NT2/D1 (cell line): ENCODE measurements around the gene RBBP8NL.

Experiments
- DNase-seq: peaks from one replicate; pipeline ENCODE4 v3.0.0-alpha.2; 2011; ENCODE audit warnings: low read depth, low spot score
- H3K27me3 ChIP-seq: 2 replicates; pipeline ENCODE4 v1.6.0; 2011; ENCODE audit warnings: mild to moderate bottlenecking; ENCODE audit not compliant: insufficient read length, insufficient read depth
- H3K36me3 ChIP-seq: 2 replicates; pipeline ENCODE4 v1.6.1; 2011; ENCODE audit warnings: mild to moderate bottlenecking, low read length, mixed read lengths; ENCODE audit not compliant: insufficient read depth, insufficient read length
- H3K4me1 ChIP-seq: 2 replicates; pipeline ENCODE4 v1.5.1; 2011; ENCODE audit not compliant: insufficient read depth, insufficient read length
- H3K4me3 ChIP-seq: 2 replicates; pipeline ENCODE4 v1.5.1; 2011; ENCODE audit warnings: low read depth; ENCODE audit not compliant: insufficient read length
- H3K9ac ChIP-seq: 2 replicates; pipeline ENCODE4 v1.6.0; 2011; ENCODE audit warnings: low read depth; ENCODE audit not compliant: insufficient read length
- H3K9me3 ChIP-seq: 2 replicates; pipeline ENCODE4 v1.5.1; 2011; ENCODE audit warnings: mild to moderate bottlenecking, low read length; ENCODE audit not compliant: insufficient read depth
- SUZ12 ChIP-seq: IDR thresholded peaks from 2 replicates; pipeline ENCODE4 v1.6.1; 2011; ENCODE audit not compliant: insufficient read length, insufficient read depth; ENCODE audit errors: extremely low read depth
- YY1 ChIP-seq: IDR thresholded peaks from 2 replicates; pipeline ENCODE4 v1.6.1; 2011; ENCODE audit not compliant: insufficient read length, insufficient read depth
- ZNF274 ChIP-seq: IDR thresholded peaks from 2 replicates; pipeline ENCODE4 v1.6.1; 2011; ENCODE audit warnings: mild to moderate bottlenecking, low read depth, low read length

The RBBP8NL gene

DNA sequence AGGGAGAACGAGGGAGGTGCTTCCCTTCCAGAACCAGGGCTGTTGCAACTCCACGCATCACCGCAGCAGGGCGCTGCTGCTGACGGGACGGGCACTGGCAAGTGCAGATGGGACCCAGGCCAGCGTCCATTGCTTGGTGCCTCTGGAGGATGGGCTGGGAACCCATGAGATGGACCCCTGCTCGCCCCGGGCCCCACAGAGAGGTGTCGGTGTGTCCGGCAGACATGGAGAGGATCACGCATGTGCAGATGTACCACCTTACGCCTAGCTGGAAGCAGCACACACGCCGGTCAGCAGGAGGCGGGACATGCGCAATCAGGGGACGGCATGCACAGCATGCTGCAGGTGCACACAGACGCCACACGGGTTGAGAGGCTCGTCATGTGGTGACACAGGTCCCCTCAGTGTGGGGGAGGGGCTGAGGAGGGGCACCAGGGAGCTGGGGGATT is 26.0 kb downstream of the RBBP8NL start:
- Histone ChIP-seq H3K9ac (no peak overlapping the region), H3K27me3 (no peaks in the 10 kb centered on the region), H3K4me1 (peaks cover 17% of the 10 kb centered on the region), H3K9me3 (no peaks in the 10 kb centered on the region), H3K36me3 (peaks cover 28% of the 10 kb centered on the region), H3K4me3 (no peak overlapping the region)
- no peak for TF ChIP-seq YY1
- no peak for TF ChIP-seq ZNF274
- TF ChIP-seq SUZ12, result no peak
- DNase-seq, result no peak

DNA sequence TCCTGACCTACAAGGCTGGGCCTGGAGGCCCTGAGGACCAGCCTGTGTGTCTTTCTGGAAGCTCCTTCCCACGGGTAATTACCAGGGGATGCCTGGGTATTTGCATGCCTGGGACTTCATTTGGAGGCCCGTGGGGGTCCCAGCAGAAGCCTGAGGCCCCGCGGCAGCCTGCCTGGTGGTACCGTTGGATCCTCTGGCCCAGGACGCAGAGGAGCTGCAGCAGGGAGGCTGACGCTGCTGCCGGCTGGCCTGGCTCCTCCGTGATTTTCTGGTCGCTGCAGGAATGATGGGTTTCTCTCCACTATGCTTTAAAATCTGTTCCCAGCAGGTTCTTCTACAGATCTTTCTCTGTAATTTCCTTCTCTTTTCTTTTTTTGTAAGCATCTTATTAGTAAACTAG is 26.8 kb downstream of the RBBP8NL start:
- TF ChIP-seq YY1 (no peak), SUZ12 (no peak), ZNF274 (no peak)
- Histone ChIP-seq H3K9me3 (no peaks in the 10 kb centered on the region), H3K4me1 (peaks cover 9% of the 10 kb centered on the region), H3K27me3 (no peaks in the 10 kb centered on the region), H3K36me3 (peaks cover 32% of the 10 kb centered on the region), H3K9ac (no peak overlapping the region), H3K4me3 (no peak overlapping the region)
- no peak for DNase-seq

DNA sequence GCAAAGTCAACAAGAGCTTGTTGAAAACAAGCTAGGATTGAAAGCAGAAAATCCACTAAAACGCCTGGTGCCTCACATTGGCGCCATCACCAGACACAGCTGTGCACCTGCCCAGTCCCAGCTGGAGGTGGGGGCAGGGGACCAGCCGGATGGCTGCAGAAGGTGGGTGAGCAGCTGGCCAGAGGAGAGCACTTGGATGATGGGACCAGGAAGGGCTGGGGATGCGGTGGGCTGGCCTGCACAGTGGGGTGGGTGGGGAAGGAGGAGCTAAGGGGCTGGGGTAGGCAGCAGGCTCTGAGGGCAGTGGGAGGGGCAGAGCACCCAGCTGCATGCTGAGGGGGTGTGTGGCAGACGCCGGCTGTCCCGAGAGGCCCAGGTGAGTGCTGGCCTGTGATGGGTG is 27.3 kb downstream of the RBBP8NL start:
- peaks cover 36% of the 10 kb centered on the region for H3K36me3 ChIP-seq
- no peaks in the 10 kb centered on the region for H3K27me3 ChIP-seq
- no peak for TF ChIP-seq YY1
- no peak for TF ChIP-seq ZNF274
- TF ChIP-seq SUZ12, result no peak
- no peak for DNase-seq
- no peak overlapping the region for H3K9ac ChIP-seq
- no peak overlapping the region for H3K4me3 ChIP-seq
- H3K9me3 ChIP-seq, result no peaks in the 10 kb centered on the region
- H3K4me1 ChIP-seq, result peaks cover 7% of the 10 kb centered on the region

DNA sequence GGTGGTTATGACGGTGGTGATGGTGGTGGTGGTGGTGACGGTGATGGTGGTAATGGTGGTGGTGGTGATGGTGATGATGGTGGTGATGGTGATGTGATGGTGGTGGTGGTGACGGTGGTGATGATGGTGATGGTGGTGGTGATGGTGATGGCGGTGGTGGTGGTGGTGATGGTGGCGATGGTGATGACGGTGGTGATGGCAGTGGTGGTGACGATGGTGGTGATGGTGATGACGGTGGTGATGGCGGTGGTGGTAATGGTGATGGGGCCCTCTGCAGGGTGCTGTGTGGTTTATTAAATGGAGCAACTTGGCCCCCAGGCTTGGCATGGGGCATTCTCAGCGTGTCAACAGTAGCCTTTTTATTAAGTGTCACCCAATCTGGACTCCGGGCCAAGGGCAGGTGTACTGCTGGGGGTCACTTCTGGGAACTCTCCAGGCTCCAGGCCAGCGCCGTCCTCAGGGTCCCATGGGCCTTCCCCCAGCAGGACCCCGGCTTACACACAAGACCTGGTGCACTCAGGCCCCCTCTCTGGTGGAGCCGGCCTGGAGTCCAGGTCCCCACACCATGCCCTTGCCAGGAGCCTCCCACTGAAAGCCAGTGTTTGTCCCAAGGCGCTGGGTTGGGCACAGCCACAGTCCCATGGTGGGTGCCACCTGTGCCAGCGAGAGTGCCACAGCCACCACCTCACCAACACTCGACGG is 29.1 kb downstream of the RBBP8NL start:
- Histone ChIP-seq H3K36me3 (peaks cover 52% of the 10 kb centered on the region), H3K4me3 (no peak overlapping the region), H3K9ac (no peak overlapping the region), H3K9me3 (no peaks in the 10 kb centered on the region), H3K27me3 (no peaks in the 10 kb centered on the region), H3K4me1 (peaks cover 4% of the 10 kb centered on the region)
- TF ChIP-seq ZNF274, result no peak
- TF ChIP-seq SUZ12, result no peak
- no peak for TF ChIP-seq YY1
- no peak for DNase-seq

DNA sequence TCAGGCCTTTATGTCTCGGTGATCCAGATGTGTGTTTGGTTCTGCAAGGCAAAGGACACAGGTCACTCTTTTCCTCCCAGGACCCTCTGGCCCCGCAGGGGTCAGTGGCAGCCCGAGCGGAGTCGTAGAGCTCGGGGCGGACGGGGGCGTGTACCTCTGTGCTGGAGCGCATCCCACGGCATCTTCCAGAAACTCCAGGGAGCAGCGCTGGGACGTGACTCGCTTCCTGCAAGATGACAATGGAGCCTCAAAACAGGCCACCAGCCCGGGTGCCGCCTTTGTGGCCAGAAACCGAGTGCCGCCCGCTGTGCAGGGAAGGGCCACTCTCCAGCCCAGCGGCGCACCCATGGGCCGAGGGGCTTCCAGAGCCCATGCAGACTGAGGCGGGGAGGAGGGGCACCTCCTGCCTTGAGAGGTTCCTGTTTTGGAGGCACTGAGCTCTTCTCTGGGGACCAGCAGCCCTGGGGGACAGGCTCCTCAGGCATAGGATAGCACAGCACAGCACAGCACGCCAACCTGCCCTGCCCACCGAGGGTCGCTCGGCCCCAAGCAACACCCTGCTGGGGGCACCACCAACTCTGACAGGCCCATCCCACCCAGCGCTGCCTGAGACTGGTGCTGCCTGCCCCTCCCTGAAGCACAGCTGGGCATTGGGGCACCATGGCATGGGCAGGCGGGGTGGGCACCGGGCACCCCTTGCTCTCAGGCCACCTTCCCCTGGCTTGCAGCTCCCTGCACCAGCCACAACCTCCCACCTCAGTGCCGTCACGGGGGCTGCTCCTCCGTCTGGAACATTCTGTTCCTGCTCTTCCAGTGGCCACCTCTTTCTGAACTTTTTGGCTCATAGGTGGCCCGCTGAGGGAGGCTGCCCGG is 30.7 kb downstream of the RBBP8NL start:
- peaks cover 56% of the 10 kb centered on the region for H3K36me3 ChIP-seq
- no peak overlapping the region for H3K9ac ChIP-seq
- no peaks in the 10 kb centered on the region for H3K9me3 ChIP-seq
- H3K4me3 ChIP-seq, result no peak overlapping the region
- H3K27me3 ChIP-seq, result no peaks in the 10 kb centered on the region
- no peak for TF ChIP-seq ZNF274
- TF ChIP-seq YY1, result no peak
- TF ChIP-seq SUZ12, result no peak
- DNase-seq, result no peak
- H3K4me1 ChIP-seq, result no peaks in the 10 kb centered on the region

DNA sequence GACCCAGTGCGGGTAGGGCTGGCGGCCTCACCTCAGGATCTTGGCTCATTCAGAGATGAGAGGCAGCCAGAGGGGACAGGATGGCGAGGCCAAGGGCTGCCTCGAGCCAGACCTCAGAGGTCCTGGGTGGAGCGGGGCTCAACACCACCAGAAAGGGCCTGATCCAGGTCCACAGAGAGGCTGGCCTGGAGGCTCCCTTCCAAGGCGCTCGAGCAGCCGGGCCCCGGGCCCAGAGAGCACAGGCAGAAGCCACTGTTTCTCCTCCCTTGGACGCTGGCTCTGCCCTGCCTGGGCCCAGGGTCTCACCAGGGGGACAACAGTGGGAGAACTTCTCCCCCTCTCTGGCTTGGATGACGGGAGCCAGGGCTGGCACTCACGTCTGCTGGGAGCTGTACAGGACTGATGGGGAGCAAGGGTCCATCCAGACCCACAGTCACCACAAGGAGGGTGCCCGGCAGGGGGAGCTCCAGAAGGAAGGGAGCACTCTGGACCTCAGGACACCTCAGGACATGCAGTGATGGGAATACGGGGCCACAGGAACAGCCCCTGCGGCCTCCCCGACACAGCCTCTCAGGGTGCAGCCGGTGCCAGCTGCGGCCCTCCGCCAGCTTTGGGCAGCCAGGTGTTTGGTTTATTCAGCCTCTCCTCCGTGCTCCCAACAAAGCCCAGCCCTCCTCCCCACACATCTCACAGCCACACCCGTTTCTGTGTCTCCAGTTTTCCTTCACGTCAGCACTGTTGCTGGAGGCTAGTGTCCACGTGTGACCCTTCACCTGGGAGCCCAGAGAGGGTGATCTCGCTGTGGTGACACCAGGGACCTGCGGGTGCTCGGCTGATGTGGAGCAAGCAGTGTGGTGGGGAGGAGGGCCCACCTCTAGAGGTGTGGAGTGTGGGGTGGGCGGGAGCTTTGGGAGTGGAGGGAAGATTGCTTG is 31.8 kb downstream of the RBBP8NL start:
- TF ChIP-seq SUZ12 (no peak), ZNF274 (no peak), YY1 (no peak)
- H3K27me3 ChIP-seq, result no peaks in the 10 kb centered on the region
- H3K9ac ChIP-seq, result no peak overlapping the region
- H3K4me1 ChIP-seq, result no peaks in the 10 kb centered on the region
- DNase-seq, result no peak
- no peak overlapping the region for H3K4me3 ChIP-seq
- H3K36me3 ChIP-seq, result peaks cover 57% of the 10 kb centered on the region
- no peaks in the 10 kb centered on the region for H3K9me3 ChIP-seq
